Stimulated activated CD8-positive, alpha-beta memory T cell treated with anti-CD3 and anti-CD28 coated beads, Interleukin-2, amount 100 ng/mL, for 1 hour (primary cell): ENCODE measurements around the gene TERB2.
"Not testable (repeated sequence)": the region's sequence is repeated elsewhere in the genome, so short reads cannot be mapped to it uniquely, and the experiment has no call there.

Experiments used
- DNase-seq, 2 donors: peaks; one replicate each; pipeline ENCODE4 v3.0.0-alpha.2; 2020; ENCODE audit warnings: low read depth in 2 of 2

Gene TERB2, protein sequence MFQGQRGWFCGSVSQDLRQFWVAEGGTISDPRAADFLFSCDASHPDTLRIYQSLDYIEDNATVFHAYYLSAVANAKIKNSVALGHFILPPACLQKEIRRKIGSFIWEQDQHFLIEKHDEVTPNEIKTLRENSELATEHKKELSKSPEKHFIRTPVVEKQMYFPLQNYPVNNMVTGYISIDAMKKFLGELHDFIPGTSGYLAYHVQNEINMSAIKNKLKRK

DNA sequence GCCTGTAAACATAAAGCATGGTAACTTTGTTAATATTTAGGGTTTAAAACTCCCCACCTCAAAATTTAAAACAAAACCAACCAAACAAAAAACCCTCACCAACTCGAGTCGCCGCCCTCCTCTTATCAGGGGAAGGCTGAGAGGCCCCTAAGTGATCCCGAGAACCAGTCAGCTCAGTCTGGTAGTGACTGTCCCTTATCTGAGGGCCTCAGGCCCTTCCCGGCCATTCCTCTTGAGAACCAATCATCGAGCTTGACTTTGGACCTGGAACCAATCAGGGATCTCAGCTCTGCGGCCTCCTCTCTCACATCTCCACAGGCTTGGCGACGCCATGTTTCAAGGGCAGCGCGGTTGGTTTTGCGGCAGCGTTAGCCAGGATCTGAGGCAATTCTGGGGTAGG lies at the start of gene TERB2:
TERB2 (plus strand) TSS at position 300 of the 400 bp plus-strand sequence; CDS start at position 332, 32 bp downstream.
- no peak for DNase-seq

GRCh38 chr15:44909423-44909822 lies 47.1 kb upstream of the TERB2 start:
- DNase-seq, result no peak

- no peak for DNase-seq
Observed at GRCh38 chr15:44910981-44911625, 45.4 kb upstream of the TERB2 start.

DNA sequence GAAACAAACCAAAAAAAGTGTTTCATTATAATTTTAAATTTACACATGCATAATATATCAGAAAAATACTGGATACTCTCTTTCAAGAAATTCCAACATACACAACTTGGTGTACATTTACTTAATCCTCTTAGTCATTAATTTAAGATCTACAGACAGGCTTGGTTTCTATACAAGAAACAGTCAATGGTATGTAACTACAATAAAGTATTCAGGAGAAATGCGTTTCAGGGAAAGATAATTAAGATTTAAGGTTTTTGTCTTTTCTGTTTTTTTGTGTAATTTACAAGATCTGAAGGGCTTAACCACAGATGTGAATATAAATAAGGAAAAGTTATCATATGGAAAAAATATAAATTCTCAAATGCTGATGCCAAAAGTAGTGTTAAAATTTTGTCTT lies 44.3 kb upstream of the TERB2 start:
- not testable (repeated sequence) for DNase-seq

GRCh38 chr15:44912974-44913448 lies 43.5 kb upstream of the TERB2 start:
- DNase-seq, result not testable (repeated sequence)

GRCh38 chr15:44918136-44918535 lies 38.4 kb upstream of the TERB2 start:
- DNase-seq, result no peak

DNA sequence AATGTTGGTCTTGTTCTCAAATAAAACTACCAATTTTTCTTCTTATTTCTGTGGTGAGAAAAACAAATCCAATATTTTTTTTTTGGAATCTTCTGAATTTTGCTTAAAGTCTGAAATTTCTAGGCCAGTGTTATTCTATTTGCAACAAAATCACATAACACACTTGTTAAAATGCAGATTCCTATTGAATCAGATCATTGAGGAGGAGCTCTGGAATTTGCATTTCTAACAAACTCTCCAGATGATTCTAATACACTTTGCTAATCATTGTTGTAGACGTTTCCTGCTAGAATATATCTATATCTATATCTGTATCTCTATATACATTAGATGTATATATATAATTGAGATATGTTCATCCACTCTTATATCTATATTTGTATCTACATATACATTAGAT lies 27.8 kb upstream of the TERB2 start:
- not testable (repeated sequence) for DNase-seq

GRCh38 chr15:44930283-44930682 lies 26.2 kb upstream of the TERB2 start:
- not testable (repeated sequence) for DNase-seq

DNA sequence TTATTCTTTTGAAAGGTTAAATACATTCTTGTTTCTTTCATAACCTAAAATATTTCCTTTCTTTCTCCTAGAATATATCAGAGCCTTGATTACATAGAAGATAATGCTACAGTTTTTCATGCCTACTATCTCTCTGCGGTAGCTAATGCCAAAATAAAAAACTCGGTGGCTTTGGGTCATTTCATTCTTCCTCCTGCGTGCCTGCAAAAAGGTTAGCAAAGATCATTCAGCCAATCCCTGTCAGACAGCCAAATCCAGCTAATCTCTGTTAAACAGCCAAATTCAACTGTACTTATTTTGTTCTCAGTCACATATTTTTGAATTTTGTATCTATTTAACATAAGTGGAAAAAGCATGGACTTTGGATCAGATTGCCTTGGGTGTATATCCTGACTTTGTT lies 1.8 kb downstream of the TERB2 start:
- not testable (repeated sequence) for DNase-seq

GRCh38 chr15:44968475-44968874 lies 12.0 kb downstream of the TERB2 start:
- DNase-seq, result no peak

GRCh38 chr15:44971036-44971435 lies 14.5 kb downstream of the TERB2 start:
- DNase-seq, result no peak

DNA sequence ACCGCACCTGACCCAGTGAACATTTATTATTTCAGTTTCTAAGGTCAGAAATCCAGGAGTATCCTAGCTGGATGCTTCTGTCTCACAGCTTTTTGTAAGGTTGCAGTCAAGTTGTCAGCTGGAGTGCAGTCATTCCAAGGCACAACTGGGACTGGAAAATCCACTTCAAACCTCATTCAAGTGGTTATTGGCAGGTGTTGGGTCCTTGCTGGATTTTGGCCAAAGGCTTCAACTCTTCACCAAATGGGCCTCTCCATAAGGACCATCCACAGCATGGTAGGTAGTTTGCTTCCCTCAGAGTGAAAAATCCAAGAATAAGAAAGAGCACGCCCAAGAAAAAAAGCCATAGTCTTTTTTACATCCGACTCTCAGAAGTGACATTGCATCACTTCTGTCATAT lies 19.7 kb downstream of the TERB2 start:
- not testable (repeated sequence) for DNase-seq

GRCh38 chr15:44977781-44978180 lies 21.3 kb downstream of the TERB2 start:
- not testable (repeated sequence) for DNase-seq

DNA sequence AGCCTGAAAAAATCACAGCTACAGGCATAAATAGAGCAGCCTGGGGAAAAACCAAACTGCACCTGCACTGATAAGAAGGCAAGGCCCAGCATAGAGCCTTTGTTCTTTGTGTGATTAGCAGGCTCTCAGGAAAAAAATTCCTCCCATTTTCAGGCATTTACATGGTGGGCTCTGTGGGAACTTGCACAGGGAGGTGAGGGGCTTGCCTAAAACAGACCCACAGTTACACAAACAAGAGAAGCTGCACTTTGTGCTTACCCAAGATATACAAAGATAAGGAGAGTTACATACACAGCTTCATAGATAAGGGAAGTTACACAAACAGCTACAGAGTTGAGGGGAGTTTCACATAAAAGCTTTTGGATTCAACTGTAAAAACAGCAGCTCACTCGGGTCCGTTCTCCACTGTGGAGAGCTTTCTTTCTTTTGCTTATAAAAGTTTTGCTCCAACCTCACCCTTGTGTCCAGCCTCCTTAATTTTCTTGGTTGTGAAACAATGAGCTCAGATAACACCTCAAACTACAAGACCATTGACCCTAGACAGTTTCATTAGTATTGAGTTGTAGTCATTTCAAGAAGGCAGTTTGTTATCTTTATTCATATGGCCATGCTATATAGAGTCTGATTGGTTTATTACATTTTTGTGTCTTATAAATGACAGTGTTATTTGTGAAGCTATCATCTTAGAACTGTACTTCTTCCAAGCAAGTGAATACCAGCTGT lies 23.3 kb downstream of the TERB2 start:
- not testable (repeated sequence) for DNase-seq

GRCh38 chr15:44984144-44984543 lies 27.7 kb downstream of the TERB2 start:
- not testable (repeated sequence) for DNase-seq

DNA sequence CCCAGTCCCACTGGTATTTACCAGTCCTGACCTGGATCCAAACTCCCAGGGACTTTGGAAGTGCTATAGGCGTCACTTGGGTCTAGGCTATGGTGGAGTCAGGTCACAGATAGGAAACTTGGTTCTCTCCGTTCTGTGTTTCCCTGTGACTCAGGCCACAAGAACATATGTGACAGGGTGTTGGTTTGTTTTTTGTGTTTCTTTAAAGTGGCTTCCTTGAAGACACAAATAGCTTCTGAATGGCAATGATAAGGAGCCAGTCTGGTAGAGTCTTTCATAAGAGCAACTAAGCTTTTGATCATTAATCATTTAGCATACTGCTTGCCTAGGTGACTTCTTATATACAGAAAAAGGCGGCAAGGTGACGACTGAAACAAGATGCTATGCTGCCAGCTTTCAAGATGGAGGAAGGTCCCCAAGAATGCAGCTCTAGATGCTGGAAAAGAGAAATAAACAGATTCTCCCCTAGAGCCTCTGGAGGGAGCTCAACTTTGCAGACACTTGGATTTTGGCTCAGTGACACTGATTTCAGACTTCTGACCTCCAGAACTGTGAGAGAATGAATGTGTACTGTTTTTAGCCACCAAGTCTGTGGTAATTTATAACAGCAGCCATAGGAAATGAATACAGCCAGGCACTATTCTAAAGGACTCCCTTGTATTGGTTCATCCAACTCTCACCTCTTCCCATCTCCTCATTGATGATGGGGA lies 30.0 kb downstream of the TERB2 start:
- not testable (repeated sequence) for DNase-seq

- not testable (repeated sequence) for DNase-seq
Observed at GRCh38 chr15:44987711-44988110, 31.2 kb downstream of the TERB2 start.

- DNase-seq, result not testable (repeated sequence)
Observed at GRCh38 chr15:44988184-44988869, 31.8 kb downstream of the TERB2 start.

DNA sequence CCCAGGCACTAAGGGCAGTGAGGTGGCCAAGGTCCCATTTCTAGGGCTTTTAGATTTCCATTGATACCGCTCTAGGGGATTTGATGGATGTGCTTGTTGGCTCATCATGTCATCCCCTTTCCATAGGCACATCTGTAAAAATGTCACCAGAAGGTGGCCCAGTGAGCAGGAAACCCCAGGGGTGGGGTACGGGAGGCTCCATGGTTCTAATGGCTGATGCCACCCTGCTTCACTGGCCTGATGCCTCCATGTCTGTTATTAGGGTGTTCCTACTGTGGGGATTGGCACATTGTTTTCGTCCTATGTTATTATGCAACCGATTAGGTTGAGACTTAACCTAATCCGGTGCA lies 32.4 kb downstream of the TERB2 start:
- DNase-seq, result not testable (repeated sequence)

DNA sequence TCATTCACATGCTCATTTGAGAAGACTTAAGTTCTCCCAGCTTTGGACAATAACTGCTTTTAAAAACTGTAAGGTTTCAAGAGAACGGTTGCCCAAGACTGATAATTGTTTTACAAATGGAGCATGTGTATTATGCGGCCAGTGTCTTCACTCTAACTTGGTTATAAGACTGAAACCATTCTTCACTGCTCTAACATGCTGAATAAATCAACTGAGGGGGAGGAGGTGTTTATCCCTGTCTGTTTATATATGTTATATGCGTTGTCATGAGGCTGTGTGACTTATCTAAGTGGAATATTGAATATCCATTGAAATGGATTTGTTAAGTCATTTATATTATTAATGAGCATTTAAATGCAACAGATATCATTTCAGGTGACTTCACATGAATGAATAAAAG lies 41.1 kb downstream of the TERB2 start:
- not testable (repeated sequence) for DNase-seq

DNA sequence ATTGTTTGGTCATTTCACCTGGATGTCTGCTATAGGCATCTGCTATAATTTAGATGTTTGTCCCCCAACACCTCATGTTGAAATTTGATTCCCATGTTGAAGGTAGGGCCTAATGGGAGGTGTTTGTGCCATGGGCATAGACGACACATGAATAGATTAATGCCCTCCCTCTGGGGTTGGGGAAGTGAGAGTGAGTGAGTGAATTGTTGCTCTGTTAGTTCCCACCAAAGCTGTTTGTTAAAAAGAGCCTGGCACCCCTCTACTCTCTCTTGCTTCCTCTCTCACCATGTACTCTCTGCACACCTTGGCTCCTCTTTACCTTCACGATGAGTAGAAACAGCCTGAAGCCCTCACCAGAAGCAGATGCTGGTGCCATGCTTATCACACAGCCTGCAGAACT lies 42.6 kb downstream of the TERB2 start:
- DNase-seq, result no peak
